ENCODE measurements around the gene IL17A.

The IL17A gene

GRCh38 chr6:52213127-52213526, 27.0 kb downstream of the IL17A start:
- H3K27ac ChIP-seq (ENCODE audit: low read depth, low read length) = no peak overlapping the region
- H3K36me3 ChIP-seq (ENCODE audit: control insufficient read depth in 1 of 2, insufficient read depth in 2 of 2, low read length in 2 of 2) = no peaks in the 10 kb centered on the region
- no peaks in the 10 kb centered on the region for H3K9me3 ChIP-seq (ENCODE audit: control insufficient read depth in 1 of 2, low read length in 2 of 2)

DNA sequence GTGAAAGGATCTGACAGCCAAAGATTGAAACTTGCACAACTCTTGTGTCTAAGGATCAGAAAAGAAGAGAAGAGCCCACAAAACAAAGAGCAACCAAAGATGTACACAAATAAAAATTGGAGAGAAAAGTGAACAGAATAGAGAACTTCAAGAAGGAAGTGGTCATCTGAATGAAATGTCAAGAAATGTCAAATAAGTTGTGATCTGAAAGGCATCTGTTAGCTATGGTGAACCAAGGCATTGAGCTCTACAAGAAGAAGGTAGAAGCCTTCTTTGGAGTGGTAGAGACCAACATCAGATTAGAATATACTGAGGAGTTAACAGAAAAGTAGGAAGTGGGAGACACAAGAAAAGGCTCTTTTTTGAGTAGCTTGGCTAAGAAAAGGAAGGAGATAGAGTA, 29.6 kb downstream of the IL17A start:
- H3K36me3 ChIP-seq (ENCODE audit: control insufficient read depth in 1 of 2, insufficient read depth in 2 of 2, low read length in 2 of 2) = no peaks in the 10 kb centered on the region
- no peak overlapping the region for H3K9ac ChIP-seq (ENCODE audit: low read depth in 1 of 2, low read length in 2 of 2)
- no peaks in the 10 kb centered on the region for H3K9me3 ChIP-seq (ENCODE audit: control insufficient read depth in 1 of 2, low read length in 2 of 2)
- H3K4me3 ChIP-seq (ENCODE audit: low read depth in 1 of 2, low read length in 2 of 2) = no peak overlapping the region
- no peaks in the 10 kb centered on the region for H3K4me1 ChIP-seq (ENCODE audit: control insufficient read depth in 1 of 2, insufficient read depth in 2 of 2, low read length in 2 of 2)
- no peaks in the 10 kb centered on the region for H3K27me3 ChIP-seq (ENCODE audit: control insufficient read depth in 1 of 2, insufficient read depth in 2 of 2, low read length in 2 of 2)
- H3K27ac ChIP-seq (ENCODE audit: low read depth, low read length) = no peak overlapping the region

More at GRCh38 chr6:52213127-52213526, 27.0 kb downstream of the IL17A start:
- Histone ChIP-seq H3K4me1 (ENCODE audit: control insufficient read depth in 1 of 2, insufficient read depth in 2 of 2, low read length in 2 of 2) (no peaks in the 10 kb centered on the region), H3K27me3 (ENCODE audit: control insufficient read depth in 1 of 2, insufficient read depth in 2 of 2, low read length in 2 of 2) (no peaks in the 10 kb centered on the region), H3K9ac (ENCODE audit: low read depth in 1 of 2, low read length in 2 of 2) (no peak overlapping the region), H3K4me3 (ENCODE audit: low read depth in 1 of 2, low read length in 2 of 2) (no peak overlapping the region)

DNA sequence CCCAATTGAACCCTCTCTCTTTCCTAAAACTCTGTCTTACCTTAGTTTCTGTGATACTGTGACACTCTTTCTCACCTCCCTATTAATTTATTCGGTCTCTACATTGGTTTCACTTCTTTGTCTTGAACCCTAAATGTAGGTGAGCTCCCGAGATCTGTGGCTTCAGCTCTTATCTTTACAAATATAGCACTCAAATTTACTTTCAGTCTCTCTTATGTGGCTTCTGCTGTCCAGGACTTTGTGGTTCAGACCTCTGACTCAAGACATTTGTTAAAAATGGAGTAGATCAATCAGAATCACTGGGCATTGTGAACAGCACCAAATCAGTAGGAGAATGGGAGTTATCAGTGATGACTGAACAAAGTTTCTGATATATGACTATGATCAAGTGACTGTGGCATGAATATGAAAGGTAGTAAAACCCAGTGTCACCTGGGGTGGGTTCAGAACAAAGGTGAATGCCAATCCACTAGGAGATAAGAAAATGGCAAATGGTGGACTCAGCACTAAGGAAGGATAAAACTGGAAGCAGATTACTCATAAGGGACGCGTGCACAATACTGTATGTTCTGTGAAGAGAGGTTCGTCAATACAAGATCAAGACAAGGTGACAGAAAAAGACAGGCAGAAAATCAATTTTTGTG, 30.9 kb downstream of the IL17A start:
- Histone ChIP-seq H3K9me3 (ENCODE audit: control insufficient read depth in 1 of 2, low read length in 2 of 2) (no peaks in the 10 kb centered on the region), H3K36me3 (ENCODE audit: control insufficient read depth in 1 of 2, insufficient read depth in 2 of 2, low read length in 2 of 2) (no peaks in the 10 kb centered on the region)

GRCh38 chr6:52217761-52218160, 31.6 kb downstream of the IL17A start:
- Histone ChIP-seq H3K36me3 (ENCODE audit: control insufficient read depth in 1 of 2, insufficient read depth in 2 of 2, low read length in 2 of 2) (no peaks in the 10 kb centered on the region), H3K4me1 (ENCODE audit: control insufficient read depth in 1 of 2, insufficient read depth in 2 of 2, low read length in 2 of 2) (no peaks in the 10 kb centered on the region), H3K9ac (ENCODE audit: low read depth in 1 of 2, low read length in 2 of 2) (no peak overlapping the region), H3K9me3 (ENCODE audit: control insufficient read depth in 1 of 2, low read length in 2 of 2) (no peaks in the 10 kb centered on the region), H3K27me3 (ENCODE audit: control insufficient read depth in 1 of 2, insufficient read depth in 2 of 2, low read length in 2 of 2) (no peaks in the 10 kb centered on the region), H3K27ac (ENCODE audit: low read depth, low read length) (no peak overlapping the region), H3K4me3 (ENCODE audit: low read depth in 1 of 2, low read length in 2 of 2) (no peak overlapping the region)

More for the DNA sequence above, 30.9 kb downstream of the IL17A start:
- Histone ChIP-seq H3K4me3 (ENCODE audit: low read depth in 1 of 2, low read length in 2 of 2) (no peak overlapping the region), H3K27ac (ENCODE audit: low read depth, low read length) (no peak overlapping the region), H3K9ac (ENCODE audit: low read depth in 1 of 2, low read length in 2 of 2) (no peak overlapping the region), H3K27me3 (ENCODE audit: control insufficient read depth in 1 of 2, insufficient read depth in 2 of 2, low read length in 2 of 2) (no peaks in the 10 kb centered on the region), H3K4me1 (ENCODE audit: control insufficient read depth in 1 of 2, insufficient read depth in 2 of 2, low read length in 2 of 2) (no peaks in the 10 kb centered on the region)

- peaks cover 0 to 4% of the 10 kb centered on the region in 2 donors for H3K27me3 ChIP-seq (ENCODE audit: control insufficient read depth in 1 of 2, insufficient read depth in 2 of 2, low read length in 2 of 2)
- H3K36me3 ChIP-seq (ENCODE audit: control insufficient read depth in 1 of 2, insufficient read depth in 2 of 2, low read length in 2 of 2) = no peaks in the 10 kb centered on the region
- no peaks in the 10 kb centered on the region for H3K4me1 ChIP-seq (ENCODE audit: control insufficient read depth in 1 of 2, insufficient read depth in 2 of 2, low read length in 2 of 2)
- H3K27ac ChIP-seq (ENCODE audit: low read depth, low read length) = no peak overlapping the region
- no peak overlapping the region for H3K9ac ChIP-seq (ENCODE audit: low read depth in 1 of 2, low read length in 2 of 2)
- no peaks in the 10 kb centered on the region for H3K9me3 ChIP-seq (ENCODE audit: control insufficient read depth in 1 of 2, low read length in 2 of 2)
- H3K4me3 ChIP-seq (ENCODE audit: low read depth in 1 of 2, low read length in 2 of 2) = no peak overlapping the region
These were observed 35.1 kb downstream of the IL17A start for GRCh38 chr6:52221302-52221701.

DNA sequence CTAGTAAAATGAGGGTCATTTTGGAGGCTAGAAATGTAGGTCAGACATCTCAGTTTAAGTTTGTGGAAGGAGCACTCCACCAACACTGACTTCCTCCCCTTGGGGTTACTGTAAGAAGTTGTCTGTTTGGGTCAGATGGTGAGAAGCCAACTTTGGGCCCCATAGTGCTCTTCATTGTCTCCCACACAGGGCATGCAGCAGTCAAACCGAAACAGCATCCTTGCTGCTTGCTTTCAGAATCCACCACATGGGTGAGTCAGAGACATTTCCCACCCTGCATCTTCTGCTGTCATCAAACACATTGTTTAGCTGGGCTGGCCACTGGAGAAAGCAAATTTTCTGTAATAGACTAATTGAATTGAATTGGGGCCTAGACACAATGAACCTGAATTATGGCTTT, 41.3 kb downstream of the IL17A start:
- Histone ChIP-seq H3K27me3 (ENCODE audit: control insufficient read depth in 1 of 2, insufficient read depth in 2 of 2, low read length in 2 of 2) (peaks cover 0 to 4% of the 10 kb centered on the region in 2 donors), H3K36me3 (ENCODE audit: control insufficient read depth in 1 of 2, insufficient read depth in 2 of 2, low read length in 2 of 2) (no peaks in the 10 kb centered on the region), H3K9me3 (ENCODE audit: control insufficient read depth in 1 of 2, low read length in 2 of 2) (no peaks in the 10 kb centered on the region), H3K9ac (ENCODE audit: low read depth in 1 of 2, low read length in 2 of 2) (no peak overlapping the region), H3K27ac (ENCODE audit: low read depth, low read length) (no peak overlapping the region), H3K4me1 (ENCODE audit: control insufficient read depth in 1 of 2, insufficient read depth in 2 of 2, low read length in 2 of 2) (no peaks in the 10 kb centered on the region), H3K4me3 (ENCODE audit: low read depth in 1 of 2, low read length in 2 of 2) (no peak overlapping the region)

GRCh38 chr6:52230685-52231084, 44.5 kb downstream of the IL17A start:
- no peak overlapping the region for H3K27ac ChIP-seq (ENCODE audit: low read depth, low read length)
- H3K36me3 ChIP-seq (ENCODE audit: control insufficient read depth in 1 of 2, insufficient read depth in 2 of 2, low read length in 2 of 2) = no peaks in the 10 kb centered on the region
- no peak overlapping the region for H3K4me3 ChIP-seq (ENCODE audit: low read depth in 1 of 2, low read length in 2 of 2)
- H3K27me3 ChIP-seq (ENCODE audit: control insufficient read depth in 1 of 2, insufficient read depth in 2 of 2, low read length in 2 of 2) = peaks cover 0 to 2% of the 10 kb centered on the region in 2 donors
- H3K4me1 ChIP-seq (ENCODE audit: control insufficient read depth in 1 of 2, insufficient read depth in 2 of 2, low read length in 2 of 2) = no peaks in the 10 kb centered on the region
- H3K9ac ChIP-seq (ENCODE audit: low read depth in 1 of 2, low read length in 2 of 2) = no peak overlapping the region
- H3K9me3 ChIP-seq (ENCODE audit: control insufficient read depth in 1 of 2, low read length in 2 of 2) = no peaks in the 10 kb centered on the region

GRCh38 chr6:52231406-52232127, 45.4 kb downstream of the IL17A start:
- no peaks in the 10 kb centered on the region for H3K9me3 ChIP-seq (ENCODE audit: control insufficient read depth in 1 of 2, low read length in 2 of 2)
- no peaks in the 10 kb centered on the region for H3K36me3 ChIP-seq (ENCODE audit: control insufficient read depth in 1 of 2, insufficient read depth in 2 of 2, low read length in 2 of 2)
- H3K9ac ChIP-seq (ENCODE audit: low read depth in 1 of 2, low read length in 2 of 2) = no peak overlapping the region
- peaks cover 0 to 2% of the 10 kb centered on the region in 2 donors for H3K27me3 ChIP-seq (ENCODE audit: control insufficient read depth in 1 of 2, insufficient read depth in 2 of 2, low read length in 2 of 2)
- no peaks in the 10 kb centered on the region for H3K4me1 ChIP-seq (ENCODE audit: control insufficient read depth in 1 of 2, insufficient read depth in 2 of 2, low read length in 2 of 2)
- H3K4me3 ChIP-seq (ENCODE audit: low read depth in 1 of 2, low read length in 2 of 2) = no peak overlapping the region
- no peak overlapping the region for H3K27ac ChIP-seq (ENCODE audit: low read depth, low read length)

GRCh38 chr6:52233005-52233404, 46.8 kb downstream of the IL17A start:
- no peak overlapping the region for H3K4me3 ChIP-seq (ENCODE audit: low read depth in 1 of 2, low read length in 2 of 2)
- H3K4me1 ChIP-seq (ENCODE audit: control insufficient read depth in 1 of 2, insufficient read depth in 2 of 2, low read length in 2 of 2) = no peaks in the 10 kb centered on the region
- H3K9me3 ChIP-seq (ENCODE audit: control insufficient read depth in 1 of 2, low read length in 2 of 2) = no peaks in the 10 kb centered on the region
- peaks cover 0 to 2% of the 10 kb centered on the region in 2 donors for H3K27me3 ChIP-seq (ENCODE audit: control insufficient read depth in 1 of 2, insufficient read depth in 2 of 2, low read length in 2 of 2)
- no peaks in the 10 kb centered on the region for H3K36me3 ChIP-seq (ENCODE audit: control insufficient read depth in 1 of 2, insufficient read depth in 2 of 2, low read length in 2 of 2)
- no peak overlapping the region for H3K9ac ChIP-seq (ENCODE audit: low read depth in 1 of 2, low read length in 2 of 2)
- H3K27ac ChIP-seq (ENCODE audit: low read depth, low read length) = no peak overlapping the region

DNA sequence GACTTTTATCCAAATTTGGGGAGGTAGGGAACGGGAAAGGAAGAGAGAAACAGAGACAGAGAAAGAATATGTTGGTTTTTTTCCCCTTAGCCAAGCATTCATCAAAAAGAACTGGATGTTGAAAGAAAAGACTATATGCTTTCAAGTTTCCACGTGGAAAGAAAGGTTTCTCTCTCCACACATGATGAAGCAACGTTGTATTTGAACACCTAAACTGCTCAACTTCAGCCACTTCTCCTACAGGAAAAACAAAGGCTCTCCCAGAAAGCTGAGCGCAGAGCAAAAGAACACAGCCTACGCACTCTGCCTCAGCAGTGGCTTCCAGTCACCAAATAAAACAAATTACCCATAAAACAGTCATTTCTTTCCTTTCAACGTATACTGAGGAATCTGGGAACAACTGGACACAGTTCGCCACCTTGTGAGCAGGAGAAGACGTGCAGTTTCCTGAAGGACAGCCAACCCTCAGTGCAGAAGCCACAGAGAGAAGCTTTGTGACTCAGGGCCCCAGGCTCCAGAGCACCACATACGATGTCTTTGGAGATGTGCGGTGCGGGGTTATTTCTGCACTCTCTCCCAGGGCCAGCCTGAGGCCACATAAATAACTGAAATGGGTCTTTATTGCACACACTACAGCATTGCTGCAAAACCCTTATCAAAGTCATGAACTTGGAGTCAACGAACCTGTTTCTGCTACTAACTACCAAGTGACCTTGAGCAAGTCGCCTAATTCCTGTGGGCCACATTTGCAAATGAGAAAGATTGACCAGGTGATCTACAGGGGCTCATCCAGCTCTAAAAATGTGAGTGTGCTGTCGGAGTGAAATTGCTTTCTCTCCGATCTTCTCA, 48.0 kb downstream of the IL17A start:
- H3K9ac ChIP-seq (ENCODE audit: low read depth in 1 of 2, low read length in 2 of 2) = no peak overlapping the region
- peaks cover 0 to 2% of the 10 kb centered on the region in 2 donors for H3K27me3 ChIP-seq (ENCODE audit: control insufficient read depth in 1 of 2, insufficient read depth in 2 of 2, low read length in 2 of 2)
- no peaks in the 10 kb centered on the region for H3K36me3 ChIP-seq (ENCODE audit: control insufficient read depth in 1 of 2, insufficient read depth in 2 of 2, low read length in 2 of 2)
- no peak overlapping the region for H3K27ac ChIP-seq (ENCODE audit: low read depth, low read length)
- no peaks in the 10 kb centered on the region for H3K9me3 ChIP-seq (ENCODE audit: control insufficient read depth in 1 of 2, low read length in 2 of 2)
- H3K4me1 ChIP-seq (ENCODE audit: control insufficient read depth in 1 of 2, insufficient read depth in 2 of 2, low read length in 2 of 2) = no peaks in the 10 kb centered on the region
- H3K4me3 ChIP-seq (ENCODE audit: low read depth in 1 of 2, low read length in 2 of 2) = no peak overlapping the region

All from duodenal mucosa (tissue), 2 donors.